ENCODE data around the gene MRPS27. TPM values are rescaled to one million over a fixed set of nuclear protein-coding genes. Genes with fewer than 3 reads are reported as not detected.

MRPS27 gene
- total RNA-seq, 4 donors from 2014 or later = 45.9 to 214 (median 68.6) TPM

DNA sequence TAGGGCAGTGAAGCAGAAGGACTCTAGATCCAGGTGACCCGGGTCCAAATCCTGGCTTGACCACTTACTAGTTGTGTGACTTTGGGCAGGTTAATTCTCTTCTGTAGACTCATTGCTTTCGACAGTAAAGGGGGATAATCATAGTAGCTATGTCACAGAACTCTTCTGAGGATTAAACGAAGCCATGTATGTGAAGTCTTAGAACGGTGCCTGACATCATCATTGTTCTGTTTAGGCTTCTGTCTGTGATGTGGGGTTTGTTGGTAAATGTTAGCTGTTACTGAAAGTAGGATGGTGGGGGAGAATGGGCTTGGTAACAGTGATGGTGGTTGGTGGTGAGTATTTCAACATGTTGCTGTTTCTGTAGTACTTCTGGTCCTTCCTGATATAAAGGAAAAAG is 139.1 kb downstream of the MRPS27 start:
- peak overlapping the region; percentile 83 to 84 for H3K27ac ChIP-seq
- H3K27me3 ChIP-seq = no peaks in the 10 kb centered on the region
- no peaks in the 10 kb centered on the region for H3K9me3 ChIP-seq
- no peak for DNase-seq
- no peaks in the 10 kb centered on the region for H3K36me3 ChIP-seq
- intact Hi-C loops (cut with DNase I; ENCODE audit: low total_unique reads) = no loop called here
- H3K4me3 ChIP-seq = no peak overlapping the region
- H3K4me1 ChIP-seq = no peaks in the 10 kb centered on the region
- no peak for TF ChIP-seq POLR2A (IDR thresholded peaks at IDR 0.05)
- TF ChIP-seq, protein P1, sequence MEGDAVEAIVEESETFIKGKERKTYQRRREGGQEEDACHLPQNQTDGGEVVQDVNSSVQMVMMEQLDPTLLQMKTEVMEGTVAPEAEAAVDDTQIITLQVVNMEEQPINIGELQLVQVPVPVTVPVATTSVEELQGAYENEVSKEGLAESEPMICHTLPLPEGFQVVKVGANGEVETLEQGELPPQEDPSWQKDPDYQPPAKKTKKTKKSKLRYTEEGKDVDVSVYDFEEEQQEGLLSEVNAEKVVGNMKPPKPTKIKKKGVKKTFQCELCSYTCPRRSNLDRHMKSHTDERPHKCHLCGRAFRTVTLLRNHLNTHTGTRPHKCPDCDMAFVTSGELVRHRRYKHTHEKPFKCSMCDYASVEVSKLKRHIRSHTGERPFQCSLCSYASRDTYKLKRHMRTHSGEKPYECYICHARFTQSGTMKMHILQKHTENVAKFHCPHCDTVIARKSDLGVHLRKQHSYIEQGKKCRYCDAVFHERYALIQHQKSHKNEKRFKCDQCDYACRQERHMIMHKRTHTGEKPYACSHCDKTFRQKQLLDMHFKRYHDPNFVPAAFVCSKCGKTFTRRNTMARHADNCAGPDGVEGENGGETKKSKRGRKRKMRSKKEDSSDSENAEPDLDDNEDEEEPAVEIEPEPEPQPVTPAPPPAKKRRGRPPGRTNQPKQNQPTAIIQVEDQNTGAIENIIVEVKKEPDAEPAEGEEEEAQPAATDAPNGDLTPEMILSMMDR (IDR thresholded peaks at IDR 0.05) = no peak

DNA sequence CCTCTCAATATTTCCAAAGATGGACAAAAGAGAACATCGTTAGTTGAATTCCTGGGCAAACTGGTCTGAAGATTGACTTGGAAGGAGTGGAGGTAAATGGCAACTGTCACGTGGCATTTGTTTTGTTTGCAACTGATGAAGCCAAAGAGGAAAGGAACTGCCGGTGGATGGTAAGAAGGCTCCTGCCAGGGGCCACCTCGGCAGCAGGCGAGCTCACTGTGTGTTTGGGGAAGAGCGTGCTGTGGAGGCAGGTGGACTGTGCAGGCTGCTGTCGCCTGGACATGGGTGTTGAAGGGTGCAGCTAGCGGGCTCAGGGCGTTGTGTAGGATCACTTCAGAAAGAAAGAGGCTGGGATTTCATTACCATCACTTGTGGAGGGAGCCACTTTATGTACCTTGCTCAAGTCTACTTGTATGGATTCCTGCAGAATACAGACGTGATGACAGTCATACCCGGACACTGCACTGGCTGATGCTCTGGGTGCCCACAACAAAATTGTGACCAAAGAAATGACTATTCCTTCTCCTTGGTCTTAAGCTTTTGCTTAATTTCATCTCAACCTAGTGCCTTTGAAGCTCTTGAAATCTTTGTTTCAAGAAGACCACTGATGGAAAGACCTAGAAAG is 140.1 kb downstream of the MRPS27 start:
- no peak for DNase-seq
- H3K4me3 ChIP-seq = peak overlapping the region; percentile 14 to 27

DNA sequence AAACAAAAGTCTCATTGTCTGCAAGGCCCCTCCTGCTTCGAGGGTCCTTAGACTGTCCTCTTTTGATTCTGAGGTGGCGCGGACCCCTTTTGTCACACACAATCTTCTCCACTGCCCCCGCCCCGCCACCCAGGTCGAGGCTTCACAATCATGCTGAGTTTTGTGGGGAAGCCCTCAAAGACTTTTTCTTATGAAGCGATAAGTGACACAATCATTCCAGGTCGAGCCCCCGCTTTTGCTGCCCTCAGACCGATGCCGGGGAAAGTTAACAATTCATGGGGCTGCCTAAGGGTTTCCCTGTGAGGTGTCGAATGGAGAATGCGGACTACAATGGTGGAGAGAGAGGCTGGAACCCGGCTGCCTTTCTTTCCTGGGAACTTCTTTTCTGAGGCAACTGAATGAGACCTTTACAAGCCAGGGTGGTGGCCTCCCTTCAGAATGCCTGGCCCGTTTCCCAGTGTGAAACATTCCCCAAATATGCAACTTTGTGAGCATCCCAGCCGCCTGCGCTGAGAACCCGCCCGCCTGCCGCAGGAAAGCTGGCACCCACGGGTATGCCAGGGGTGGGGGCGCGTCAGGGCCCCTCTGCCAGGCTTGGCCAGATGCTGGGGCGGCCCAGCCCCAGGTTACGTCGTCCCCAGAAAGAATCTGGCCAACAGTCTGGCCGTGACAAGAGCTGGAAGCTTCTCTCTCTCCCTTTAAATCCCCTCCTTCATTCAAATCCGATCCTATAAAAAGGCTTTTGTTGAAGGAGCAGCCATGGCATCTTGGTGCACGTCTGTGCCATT is 140.8 kb downstream of the MRPS27 start:
- Histone ChIP-seq H3K36me3 (no peaks in the 10 kb centered on the region), H3K4me3 (peak overlapping the region; percentile 14 to 27), H3K9me3 (no peaks in the 10 kb centered on the region), H3K4me1 (no peaks in the 10 kb centered on the region), H3K27ac (peak overlapping the region; percentile 83 to 84), H3K27me3 (no peaks in the 10 kb centered on the region)
- intact Hi-C loops (cut with DNase I; ENCODE audit: low total_unique reads) = no loop called here
- TF ChIP-seq POLR2A (IDR thresholded peaks at IDR 0.05) = no peak
- TF ChIP-seq, protein P1 (IDR thresholded peaks at IDR 0.05) = no peak
- peak; percentile 78 to 82 for DNase-seq

More for the DNA sequence above, 140.1 kb downstream of the MRPS27 start:
- H3K36me3 ChIP-seq = no peaks in the 10 kb centered on the region
- no peaks in the 10 kb centered on the region for H3K9me3 ChIP-seq
- no peaks in the 10 kb centered on the region for H3K4me1 ChIP-seq
- peak overlapping the region; percentile 83 to 84 for H3K27ac ChIP-seq
- intact Hi-C loops (cut with DNase I; ENCODE audit: low total_unique reads) = no loop called here
- TF ChIP-seq POLR2A (IDR thresholded peaks at IDR 0.05) = no peak
- TF ChIP-seq, protein P1 (IDR thresholded peaks at IDR 0.05) = no peak
- no peaks in the 10 kb centered on the region for H3K27me3 ChIP-seq

DNA sequence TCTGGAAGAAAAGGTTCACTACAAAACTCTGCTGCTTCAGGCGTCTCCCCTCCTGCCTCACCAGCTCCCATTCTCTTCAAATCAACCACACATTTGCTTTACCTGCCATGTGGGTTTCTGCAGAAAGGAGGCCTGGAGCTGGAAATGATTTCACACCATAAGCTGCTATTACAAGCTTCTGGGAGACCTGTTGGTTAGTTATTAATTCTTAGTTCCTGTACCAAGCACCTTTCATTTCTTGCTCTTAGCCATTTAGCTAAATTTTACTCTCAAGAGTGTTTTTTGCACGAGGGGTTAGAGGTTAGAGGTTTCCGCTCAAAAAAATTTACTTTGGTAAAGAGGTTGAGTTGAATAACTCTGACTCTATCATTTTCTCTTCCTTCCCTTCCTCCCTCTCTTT is 142.5 kb downstream of the MRPS27 start:
- no peaks in the 10 kb centered on the region for H3K27me3 ChIP-seq
- no peaks in the 10 kb centered on the region for H3K36me3 ChIP-seq
- no peaks in the 10 kb centered on the region for H3K4me1 ChIP-seq
- peak overlapping the region in 1 of 2 donors; percentile 83 for H3K27ac ChIP-seq
- DNase-seq = no peak
- intact Hi-C loops (cut with DNase I; ENCODE audit: low total_unique reads) = no loop called here
- TF ChIP-seq POLR2A (IDR thresholded peaks at IDR 0.05) = no peak
- TF ChIP-seq, protein P1 (IDR thresholded peaks at IDR 0.05) = no peak
- H3K9me3 ChIP-seq = no peaks in the 10 kb centered on the region
- no peak overlapping the region for H3K4me3 ChIP-seq

DNA sequence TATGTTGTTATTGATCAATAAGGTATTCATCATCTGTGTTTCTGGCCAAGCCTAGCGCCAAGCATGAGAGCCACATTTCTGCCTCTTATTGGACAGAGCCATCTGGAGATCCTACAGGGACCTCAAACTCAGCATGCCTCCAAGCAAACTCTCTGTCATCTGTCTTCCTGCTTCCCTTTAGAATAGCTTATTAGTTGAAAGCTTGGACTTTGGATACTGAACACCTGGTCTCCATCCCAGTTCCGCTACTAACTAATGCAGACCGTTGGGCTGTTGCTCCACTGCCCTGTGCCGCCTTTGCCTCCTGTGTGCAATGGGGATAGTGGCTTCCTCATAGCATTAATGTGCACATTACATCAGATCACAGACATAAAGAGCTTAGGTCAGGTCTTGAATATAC is 147.3 kb downstream of the MRPS27 start:
- Histone ChIP-seq H3K9me3 (no peaks in the 10 kb centered on the region), H3K4me3 (no peak overlapping the region), H3K4me1 (no peaks in the 10 kb centered on the region), H3K36me3 (no peaks in the 10 kb centered on the region), H3K27ac (no peak overlapping the region), H3K27me3 (no peaks in the 10 kb centered on the region)
- intact Hi-C loops (cut with DNase I; ENCODE audit: low total_unique reads) = no loop called here
- no peak for TF ChIP-seq POLR2A (IDR thresholded peaks at IDR 0.05)
- TF ChIP-seq, protein P1 (IDR thresholded peaks at IDR 0.05) = no peak
- DNase-seq = no peak
